Activated CD4-positive, CD25-positive, alpha-beta regulatory T cell (primary cell): ENCODE measurements around the gene CEP250.
"Not testable (repeated sequence)": the region's sequence is repeated elsewhere in the genome, so short reads cannot be mapped to it uniquely, and the experiment has no call there.

Source experiments
- DNase-seq, 4 experiments: peaks; one replicate each; lab custom pipeline; 2025; lab: John Stamatoyannopoulos, UW

CEP250 gene

GRCh38 chr20:35457539-35457938 is 2.1 kb downstream of the CEP250 start:
- not testable (repeated sequence) for DNase-seq

GRCh38 chr20:35458388-35458787 is 3.0 kb downstream of the CEP250 start:
- DNase-seq, result no peak

- no peak for DNase-seq
These were observed 6.2 kb downstream of the CEP250 start for GRCh38 chr20:35461620-35462019.

- DNase-seq, result no peak
These were observed 7.0 kb downstream of the CEP250 start for GRCh38 chr20:35462351-35462750.

GRCh38 chr20:35463455-35464300 is 8.3 kb downstream of the CEP250 start:
- peak in 3 of 4 experiments; percentile 4 to 15 (median 11) for DNase-seq

GRCh38 chr20:35465976-35466375 is 10.6 kb downstream of the CEP250 start:
- no peak for DNase-seq

GRCh38 chr20:35466856-35467255 is 11.5 kb downstream of the CEP250 start:
- no peak for DNase-seq

GRCh38 chr20:35467339-35468224 is 12.2 kb downstream of the CEP250 start:
- DNase-seq, result no peak

GRCh38 chr20:35468671-35469334 is 13.4 kb downstream of the CEP250 start:
- no peak for DNase-seq

GRCh38 chr20:35472209-35472608 is 16.8 kb downstream of the CEP250 start:
- DNase-seq, result no peak

GRCh38 chr20:35473684-35474083 is 18.3 kb downstream of the CEP250 start:
- DNase-seq, result no peak

GRCh38 chr20:35474303-35474871 is 19.0 kb downstream of the CEP250 start:
- DNase-seq, result no peak

GRCh38 chr20:35476288-35476687 is 20.9 kb downstream of the CEP250 start:
- DNase-seq, result no peak

- no peak for DNase-seq
These were observed 23.5 kb downstream of the CEP250 start for GRCh38 chr20:35478804-35479472.

- no peak for DNase-seq
These were observed 24.4 kb downstream of the CEP250 start for GRCh38 chr20:35479798-35480197.

GRCh38 chr20:35487479-35487878 is 32.1 kb downstream of the CEP250 start:
- no peak for DNase-seq

- no peak for DNase-seq
These were observed 34.3 kb downstream of the CEP250 start for GRCh38 chr20:35489717-35490116.

GRCh38 chr20:35490736-35491181 is 35.4 kb downstream of the CEP250 start:
- peak in 3 of 4 experiments; percentile 19 to 47 (median 26) for DNase-seq

- no peak for DNase-seq
These were observed 36.4 kb downstream of the CEP250 start for GRCh38 chr20:35491823-35492222.

- no peak for DNase-seq
These were observed 37.0 kb downstream of the CEP250 start for GRCh38 chr20:35492352-35492751.

GRCh38 chr20:35496481-35496880 is 41.1 kb downstream of the CEP250 start:
- DNase-seq, result no peak
